Prostate gland (tissue), 2 donors: Measurements from ENCODE around the gene FBN3.

Experiments
- CTCF ChIP-seq, 4 experiments: fragments of 200-600 bp in 2 of 4; fragments of 450-650 bp in 2 of 4; sonication (generic) in 2 of 4; IDR thresholded peaks; 1 replicate in 3 of 4; 2 replicates in 1 of 4; pipeline ENCODE4 v1.5.1; 2016 to 2019; ENCODE audit warnings: antibody characterized with exemption in 4 of 4, mild to moderate bottlenecking in 2 of 4, moderate library complexity in 2 of 4
- POLR2A ChIP-seq: fragments of 450-650 bp; IDR thresholded peaks from one replicate; pipeline ENCODE4 v1.6.1; 2016; ENCODE audit warnings: antibody characterized with exemption, mild to moderate bottlenecking
- POLR2AphosphoS5 ChIP-seq: sonication (generic); formaldehyde crosslinking; IDR thresholded peaks from one replicate; pipeline ENCODE4 v1.6.1; 2017; ENCODE audit warnings: antibody characterized with exemption

GRCh38 chr19:8128551-8128950 lies 20.8 kb downstream of the FBN3 start:
- TF ChIP-seq POLR2AphosphoS5 (no peak), POLR2A (no peak), CTCF (IDR thresholded peaks at IDR 0.05) (no peak)
